ENCODE results near the gene RAB11B. TPM values are rescaled to one million over a fixed set of nuclear protein-coding genes. Genes with fewer than 3 reads are reported as not detected.

The RAB11B gene
- total and polyA plus RNA-seq, 2 of the 13 experiments (the other 11 are each of a cell fraction or from before 2014, with no cell fraction given) = 6.0 to 28.4 TPM

DNA sequence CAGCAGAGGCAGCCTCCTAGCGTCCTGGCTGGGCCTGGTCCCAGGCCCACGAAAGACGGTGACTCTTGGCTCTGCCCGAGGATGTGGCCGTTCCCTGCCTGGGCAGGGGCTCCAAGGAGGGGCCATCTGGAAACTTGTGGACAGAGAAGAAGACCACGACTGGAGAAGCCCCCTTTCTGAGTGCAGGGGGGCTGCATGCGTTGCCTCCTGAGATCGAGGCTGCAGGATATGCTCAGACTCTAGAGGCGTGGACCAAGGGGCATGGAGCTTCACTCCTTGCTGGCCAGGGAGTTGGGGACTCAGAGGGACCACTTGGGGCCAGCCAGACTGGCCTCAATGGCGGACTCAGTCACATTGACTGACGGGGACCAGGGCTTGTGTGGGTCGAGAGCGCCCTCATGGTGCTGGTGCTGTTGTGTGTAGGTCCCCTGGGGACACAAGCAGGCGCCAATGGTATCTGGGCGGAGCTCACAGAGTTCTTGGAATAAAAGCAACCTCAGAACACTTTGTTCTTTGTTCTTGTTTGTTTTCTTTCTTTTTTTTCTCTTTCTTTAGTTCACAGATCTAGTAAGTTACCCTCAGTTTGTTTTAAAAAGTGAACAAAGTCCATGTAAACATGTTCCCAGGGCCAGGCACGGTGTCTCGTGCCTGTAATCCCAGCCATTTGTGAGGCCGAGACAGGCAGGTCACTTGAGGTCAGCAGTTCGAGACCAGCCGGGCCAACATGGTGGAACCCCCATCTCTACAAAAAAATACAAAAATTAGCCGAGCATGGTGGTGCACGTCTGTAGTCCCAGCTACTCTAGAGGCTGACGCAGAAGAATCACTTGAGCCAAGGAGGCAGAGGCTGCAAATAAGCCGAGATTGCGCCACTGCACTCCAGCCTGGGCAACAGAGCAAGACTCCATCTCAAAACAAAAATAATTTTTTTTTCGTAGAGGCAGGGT, 16.0 kb upstream of the RAB11B start (continued):
- TF ChIP-seq ZBTB33 (CRISPR knock-in tag; IDR thresholded peaks at IDR 0.05) (peak; percentile 99), HNF1B (CRISPR knock-in tag; IDR thresholded peaks at IDR 0.05) (peak; percentile 87), ZNF264 (CRISPR knock-in tag; IDR thresholded peaks at IDR 0.05) (peak; percentile 89), ZNF556 (CRISPR knock-in tag; IDR thresholded peaks at IDR 0.05; ENCODE audit: borderline replicate concordance) (peak; percentile 66; the same call in 1 of the 2 replicates), SAP130 (CRISPR knock-in tag; IDR thresholded peaks at IDR 0.05; ENCODE audit: low read depth) (peak; percentile 86), MXI1 (IDR thresholded peaks at IDR 0.05; ENCODE audit: borderline replicate concordance, low read depth, low read length) (0 out of 3 replicates have a peak, but pooled peaks have one; percentile 28), FOXJ3 (CRISPR knock-in tag; IDR thresholded peaks at IDR 0.05; ENCODE audit: borderline replicate concordance) (peak; percentile 96), SSRP1 (CRISPR knock-in tag; IDR thresholded peaks at IDR 0.05) (peak; percentile 61; the same call in 1 of the 2 replicates), CC2D1A (CRISPR knock-in tag; IDR thresholded peaks at IDR 0.05) (no peak), MEIS1 (CRISPR knock-in tag; IDR thresholded peaks at IDR 0.05; ENCODE audit: borderline replicate concordance) (no peak), MXD1 (CRISPR knock-in tag; IDR thresholded peaks at IDR 0.05) (no peak), ZFP82 (CRISPR knock-in tag; IDR thresholded peaks at IDR 0.05; ENCODE audit: borderline replicate concordance) (peak; percentile 85; the same call in 1 of the 2 replicates)
- TF ChIP-seq, protein P1, sequence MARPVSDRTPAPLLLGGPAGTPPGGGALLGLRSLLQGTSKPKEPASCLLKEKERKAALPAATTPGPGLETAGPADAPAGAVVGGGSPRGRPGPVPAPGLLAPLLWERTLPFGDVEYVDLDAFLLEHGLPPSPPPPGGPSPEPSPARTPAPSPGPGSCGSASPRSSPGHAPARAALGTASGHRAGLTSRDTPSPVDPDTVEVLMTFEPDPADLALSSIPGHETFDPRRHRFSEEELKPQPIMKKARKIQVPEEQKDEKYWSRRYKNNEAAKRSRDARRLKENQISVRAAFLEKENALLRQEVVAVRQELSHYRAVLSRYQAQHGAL (CRISPR knock-in tag; IDR thresholded peaks at IDR 0.05; ENCODE audit: not compliant biosample characterization) = no peak
- TF ChIP-seq, protein P2, sequence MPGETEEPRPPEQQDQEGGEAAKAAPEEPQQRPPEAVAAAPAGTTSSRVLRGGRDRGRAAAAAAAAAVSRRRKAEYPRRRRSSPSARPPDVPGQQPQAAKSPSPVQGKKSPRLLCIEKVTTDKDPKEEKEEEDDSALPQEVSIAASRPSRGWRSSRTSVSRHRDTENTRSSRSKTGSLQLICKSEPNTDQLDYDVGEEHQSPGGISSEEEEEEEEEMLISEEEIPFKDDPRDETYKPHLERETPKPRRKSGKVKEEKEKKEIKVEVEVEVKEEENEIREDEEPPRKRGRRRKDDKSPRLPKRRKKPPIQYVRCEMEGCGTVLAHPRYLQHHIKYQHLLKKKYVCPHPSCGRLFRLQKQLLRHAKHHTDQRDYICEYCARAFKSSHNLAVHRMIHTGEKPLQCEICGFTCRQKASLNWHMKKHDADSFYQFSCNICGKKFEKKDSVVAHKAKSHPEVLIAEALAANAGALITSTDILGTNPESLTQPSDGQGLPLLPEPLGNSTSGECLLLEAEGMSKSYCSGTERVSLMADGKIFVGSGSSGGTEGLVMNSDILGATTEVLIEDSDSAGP (CRISPR knock-in tag; IDR thresholded peaks at IDR 0.05; ENCODE audit: borderline replicate concordance) = peak; percentile 78
- TF ChIP-seq, protein P3, sequence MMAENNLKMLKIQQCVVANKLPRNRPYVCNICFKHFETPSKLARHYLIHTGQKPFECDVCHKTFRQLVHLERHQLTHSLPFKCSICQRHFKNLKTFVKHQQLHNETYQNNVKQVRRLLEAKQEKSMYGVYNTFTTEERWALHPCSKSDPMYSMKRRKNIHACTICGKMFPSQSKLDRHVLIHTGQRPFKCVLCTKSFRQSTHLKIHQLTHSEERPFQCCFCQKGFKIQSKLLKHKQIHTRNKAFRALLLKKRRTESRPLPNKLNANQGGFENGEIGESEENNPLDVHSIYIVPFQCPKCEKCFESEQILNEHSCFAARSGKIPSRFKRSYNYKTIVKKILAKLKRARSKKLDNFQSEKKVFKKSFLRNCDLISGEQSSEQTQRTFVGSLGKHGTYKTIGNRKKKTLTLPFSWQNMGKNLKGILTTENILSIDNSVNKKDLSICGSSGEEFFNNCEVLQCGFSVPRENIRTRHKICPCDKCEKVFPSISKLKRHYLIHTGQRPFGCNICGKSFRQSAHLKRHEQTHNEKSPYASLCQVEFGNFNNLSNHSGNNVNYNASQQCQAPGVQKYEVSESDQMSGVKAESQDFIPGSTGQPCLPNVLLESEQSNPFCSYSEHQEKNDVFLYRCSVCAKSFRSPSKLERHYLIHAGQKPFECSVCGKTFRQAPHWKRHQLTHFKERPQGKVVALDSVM (CRISPR knock-in tag; IDR thresholded peaks at IDR 0.05) = peak; percentile 97
- TF ChIP-seq, protein P4, sequence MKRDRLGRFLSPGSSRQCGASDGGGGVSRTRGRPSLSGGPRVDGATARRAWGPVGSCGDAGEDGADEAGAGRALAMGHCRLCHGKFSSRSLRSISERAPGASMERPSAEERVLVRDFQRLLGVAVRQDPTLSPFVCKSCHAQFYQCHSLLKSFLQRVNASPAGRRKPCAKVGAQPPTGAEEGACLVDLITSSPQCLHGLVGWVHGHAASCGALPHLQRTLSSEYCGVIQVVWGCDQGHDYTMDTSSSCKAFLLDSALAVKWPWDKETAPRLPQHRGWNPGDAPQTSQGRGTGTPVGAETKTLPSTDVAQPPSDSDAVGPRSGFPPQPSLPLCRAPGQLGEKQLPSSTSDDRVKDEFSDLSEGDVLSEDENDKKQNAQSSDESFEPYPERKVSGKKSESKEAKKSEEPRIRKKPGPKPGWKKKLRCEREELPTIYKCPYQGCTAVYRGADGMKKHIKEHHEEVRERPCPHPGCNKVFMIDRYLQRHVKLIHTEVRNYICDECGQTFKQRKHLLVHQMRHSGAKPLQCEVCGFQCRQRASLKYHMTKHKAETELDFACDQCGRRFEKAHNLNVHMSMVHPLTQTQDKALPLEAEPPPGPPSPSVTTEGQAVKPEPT (CRISPR knock-in tag; IDR thresholded peaks at IDR 0.05; ENCODE audit: low read depth) = no peak
